Activated naive CD4-positive, alpha-beta T cell treated with anti-CD3 and anti-CD28 coated beads for 36 hours (primary cell): ENCODE measurements around the gene DHX34. TPM values are rescaled to one million over a fixed set of nuclear protein-coding genes. Genes with fewer than 3 reads are reported as not detected.

Experiments
- CTCF ChIA-PET: fragments of 350-600 bp; sonication (Branson Sonifier 250); formaldehyde crosslinking; loops from one replicate; lab custom pipeline; 2021; ENCODE audit warnings: antibody characterized with exemption; lab: Charles Lee
- DNase-seq: peaks from one replicate; pipeline ENCODE4 v3.0.0-alpha.2; 2020
- H3K27ac Mint-ChIP-seq: one replicate; pipeline ENCODE4 v1.8.0; 2021; ENCODE audit warnings: mild to moderate bottlenecking, mixed read lengths
- H3K27me3 Mint-ChIP-seq: one replicate; pipeline ENCODE4 v1.8.0; 2021; ENCODE audit warnings: low read depth, mixed read lengths
- H3K36me3 Mint-ChIP-seq: one replicate; pipeline ENCODE4 v1.8.0; 2021; ENCODE audit warnings: low read depth, mixed read lengths
- H3K4me1 Mint-ChIP-seq: one replicate; pipeline ENCODE4 v1.8.0; 2021; ENCODE audit warnings: low read depth, mixed read lengths
- H3K4me3 Mint-ChIP-seq: one replicate; pipeline ENCODE4 v1.8.0; 2021; ENCODE audit warnings: mild to moderate bottlenecking, moderate library complexity, mixed read lengths
- H3K9me3 Mint-ChIP-seq: one replicate; pipeline ENCODE4 v1.8.0; 2021; ENCODE audit warnings: mixed read lengths
- intact Hi-C: fragments of 100-400 bp; cut with micrococcal nuclease; formaldehyde crosslinking; loops from one replicate; pipeline ENCODE4 v1.15.1; 2023
- total RNA-seq, 2 experiments: library from RNA; stranded (reverse); gene quantifications; one replicate each; pipeline ENCODE4 v1.2.3, GENCODE V29; 2021

Gene DHX34
- total RNA-seq, 2 experiments from 2014 or later, result 11.2 to 11.6 TPM

- no peaks in the 10 kb centered on the region for H3K36me3 Mint-ChIP-seq
- H3K27me3 Mint-ChIP-seq, result peaks cover 14% of the 10 kb centered on the region
- H3K4me1 Mint-ChIP-seq, result peaks cover 3% of the 10 kb centered on the region
- H3K27ac Mint-ChIP-seq, result no peak overlapping the region
- no peak overlapping the region for H3K4me3 Mint-ChIP-seq
- H3K9me3 Mint-ChIP-seq, result no peaks in the 10 kb centered on the region
- intact Hi-C loops, result loop anchor here (2.0 kb wide), 1 partner anchor 35 kb away; the partner anchor contains the start of gene DHX34
- DNase-seq, result no peak
- CTCF ChIA-PET, result no interaction called here
These were observed 35.3 kb upstream of the DHX34 start for GRCh38 chr19:47313754-47314295.

- Mint-ChIP-seq H3K4me1 (peaks cover 3% of the 10 kb centered on the region), H3K36me3 (no peaks in the 10 kb centered on the region), H3K4me3 (no peak overlapping the region), H3K27me3 (peaks cover 15% of the 10 kb centered on the region), H3K27ac (no peak overlapping the region), H3K9me3 (no peaks in the 10 kb centered on the region)
- CTCF ChIA-PET, result interaction anchor here (2.1 kb wide), 1 partner anchor 34 kb away, joined by 6 read pairs; the partner anchor contains the start of gene DHX34
- peak; percentile 63 for DNase-seq
- intact Hi-C loops, result loop anchor here (1.0 to 2.0 kb wide), 2 partner anchors 31 to 34 kb away; partner anchors contain the start of gene DHX34
These were observed 33.8 kb upstream of the DHX34 start for GRCh38 chr19:47315125-47315821.

- H3K36me3 Mint-ChIP-seq, result no peaks in the 10 kb centered on the region
- peaks cover 20% of the 10 kb centered on the region for H3K27me3 Mint-ChIP-seq
- H3K4me1 Mint-ChIP-seq, result peaks cover 3% of the 10 kb centered on the region
- intact Hi-C loops, result no loop called here
- H3K4me3 Mint-ChIP-seq, result no peak overlapping the region
- no peak overlapping the region for H3K27ac Mint-ChIP-seq
- no peaks in the 10 kb centered on the region for H3K9me3 Mint-ChIP-seq
- CTCF ChIA-PET, result interaction anchor here (1.9 to 2.1 kb wide), 2 partner anchors 11 to 32 kb away, joined by 6 to 7 read pairs; partner anchors contain the start of gene DHX34
- no peak for DNase-seq
These were observed 32.6 kb upstream of the DHX34 start for GRCh38 chr19:47316513-47316912.

- no peak for DNase-seq
- Mint-ChIP-seq H3K36me3 (no peaks in the 10 kb centered on the region), H3K4me3 (no peak overlapping the region), H3K4me1 (peaks cover 3% of the 10 kb centered on the region), H3K27me3 (peaks cover 26% of the 10 kb centered on the region), H3K27ac (no peak overlapping the region), H3K9me3 (no peaks in the 10 kb centered on the region)
- intact Hi-C loops, result no loop called here
- CTCF ChIA-PET, result no interaction called here
These were observed 28.9 kb upstream of the DHX34 start for GRCh38 chr19:47319923-47320871.

- no peak overlapping the region for H3K27ac Mint-ChIP-seq
- H3K36me3 Mint-ChIP-seq, result no peaks in the 10 kb centered on the region
- H3K27me3 Mint-ChIP-seq, result peaks cover 20% of the 10 kb centered on the region
- H3K4me3 Mint-ChIP-seq, result no peak overlapping the region
- no peak for DNase-seq
- H3K4me1 Mint-ChIP-seq, result no peaks in the 10 kb centered on the region
- CTCF ChIA-PET, result interaction anchor here (0.6 kb wide), 1 partner anchor 70 kb away, joined by 3 read pairs; no protein-coding TSS in a partner anchor
- intact Hi-C loops, result no loop called here
- H3K9me3 Mint-ChIP-seq, result no peaks in the 10 kb centered on the region
These were observed 27.5 kb upstream of the DHX34 start for GRCh38 chr19:47321630-47322029.

GRCh38 chr19:47322058-47322457 is 27.1 kb upstream of the DHX34 start:
- H3K4me3 Mint-ChIP-seq, result no peak overlapping the region
- H3K4me1 Mint-ChIP-seq, result no peaks in the 10 kb centered on the region
- no peaks in the 10 kb centered on the region for H3K9me3 Mint-ChIP-seq
- no peaks in the 10 kb centered on the region for H3K36me3 Mint-ChIP-seq
- DNase-seq, result no peak
- intact Hi-C loops, result no loop called here
- H3K27ac Mint-ChIP-seq, result no peak overlapping the region
- H3K27me3 Mint-ChIP-seq, result peaks cover 20% of the 10 kb centered on the region
- CTCF ChIA-PET, result interaction anchor here (0.6 kb wide), 1 partner anchor 70 kb away, joined by 3 read pairs; no protein-coding TSS in a partner anchor

- Mint-ChIP-seq H3K27me3 (peaks cover 18% of the 10 kb centered on the region), H3K4me1 (no peaks in the 10 kb centered on the region), H3K4me3 (no peak overlapping the region), H3K27ac (no peak overlapping the region), H3K36me3 (no peaks in the 10 kb centered on the region), H3K9me3 (no peaks in the 10 kb centered on the region)
- DNase-seq, result no peak
- intact Hi-C loops, result no loop called here
- CTCF ChIA-PET, result interaction anchor here (0.5 to 0.7 kb wide), 3 partner anchors 11 to 510 kb away, joined by 3 to 4 read pairs (median 3); no protein-coding TSS in a partner anchor
These were observed 25.7 kb upstream of the DHX34 start for GRCh38 chr19:47323409-47323808.

GRCh38 chr19:47323872-47324271 is 25.2 kb upstream of the DHX34 start:
- no peak for DNase-seq
- no peaks in the 10 kb centered on the region for H3K4me1 Mint-ChIP-seq
- no peaks in the 10 kb centered on the region for H3K36me3 Mint-ChIP-seq
- no peaks in the 10 kb centered on the region for H3K9me3 Mint-ChIP-seq
- CTCF ChIA-PET, result interaction anchor here (0.5 to 0.7 kb wide), 3 partner anchors 11 to 435 kb away, joined by 3 to 4 read pairs (median 4); no protein-coding TSS in a partner anchor
- H3K4me3 Mint-ChIP-seq, result no peak overlapping the region
- peaks cover 18% of the 10 kb centered on the region for H3K27me3 Mint-ChIP-seq
- no peak overlapping the region for H3K27ac Mint-ChIP-seq
- intact Hi-C loops, result no loop called here

GRCh38 chr19:47324502-47324901 is 24.6 kb upstream of the DHX34 start:
- H3K4me3 Mint-ChIP-seq, result no peak overlapping the region
- no peak for DNase-seq
- intact Hi-C loops, result no loop called here
- CTCF ChIA-PET, result no interaction called here
- peaks cover 18% of the 10 kb centered on the region for H3K27me3 Mint-ChIP-seq
- H3K36me3 Mint-ChIP-seq, result no peaks in the 10 kb centered on the region
- no peaks in the 10 kb centered on the region for H3K9me3 Mint-ChIP-seq
- H3K27ac Mint-ChIP-seq, result no peak overlapping the region
- no peaks in the 10 kb centered on the region for H3K4me1 Mint-ChIP-seq

- H3K9me3 Mint-ChIP-seq, result no peaks in the 10 kb centered on the region
- no peak for DNase-seq
- H3K27me3 Mint-ChIP-seq, result no peaks in the 10 kb centered on the region
- no peaks in the 10 kb centered on the region for H3K36me3 Mint-ChIP-seq
- no peak overlapping the region for H3K4me3 Mint-ChIP-seq
- CTCF ChIA-PET, result interaction anchor here (0.7 kb wide), 1 partner anchor 18 kb away, joined by 3 read pairs; the partner anchor contains the start of gene DHX34
- no peaks in the 10 kb centered on the region for H3K4me1 Mint-ChIP-seq
- intact Hi-C loops, result no loop called here
- no peak overlapping the region for H3K27ac Mint-ChIP-seq
These were observed 18.6 kb upstream of the DHX34 start for GRCh38 chr19:47330466-47330869.

GRCh38 chr19:47331490-47331889 is 17.6 kb upstream of the DHX34 start:
- Mint-ChIP-seq H3K4me3 (no peak overlapping the region), H3K27ac (no peak overlapping the region), H3K27me3 (no peaks in the 10 kb centered on the region), H3K4me1 (peaks cover 4% of the 10 kb centered on the region), H3K9me3 (no peaks in the 10 kb centered on the region), H3K36me3 (no peaks in the 10 kb centered on the region)
- CTCF ChIA-PET, result no interaction called here
- DNase-seq, result no peak
- intact Hi-C loops, result no loop called here
